GM18868 (cell line): Measurements from ENCODE around the gene PACSIN3.
"Not testable (repeated sequence)": the region's sequence is repeated elsewhere in the genome, so short reads cannot be mapped to it uniquely, and the experiment has no call there.

Source experiments
- ATAC-seq: cut with Tn5 transposase; IDR thresholded peaks from one replicate; pipeline ENCODE4 v1.9.1; 2021; ENCODE audit warnings: mild to moderate bottlenecking, moderate library complexity; ENCODE audit not compliant: unreplicated experiment

Gene PACSIN3

DNA sequence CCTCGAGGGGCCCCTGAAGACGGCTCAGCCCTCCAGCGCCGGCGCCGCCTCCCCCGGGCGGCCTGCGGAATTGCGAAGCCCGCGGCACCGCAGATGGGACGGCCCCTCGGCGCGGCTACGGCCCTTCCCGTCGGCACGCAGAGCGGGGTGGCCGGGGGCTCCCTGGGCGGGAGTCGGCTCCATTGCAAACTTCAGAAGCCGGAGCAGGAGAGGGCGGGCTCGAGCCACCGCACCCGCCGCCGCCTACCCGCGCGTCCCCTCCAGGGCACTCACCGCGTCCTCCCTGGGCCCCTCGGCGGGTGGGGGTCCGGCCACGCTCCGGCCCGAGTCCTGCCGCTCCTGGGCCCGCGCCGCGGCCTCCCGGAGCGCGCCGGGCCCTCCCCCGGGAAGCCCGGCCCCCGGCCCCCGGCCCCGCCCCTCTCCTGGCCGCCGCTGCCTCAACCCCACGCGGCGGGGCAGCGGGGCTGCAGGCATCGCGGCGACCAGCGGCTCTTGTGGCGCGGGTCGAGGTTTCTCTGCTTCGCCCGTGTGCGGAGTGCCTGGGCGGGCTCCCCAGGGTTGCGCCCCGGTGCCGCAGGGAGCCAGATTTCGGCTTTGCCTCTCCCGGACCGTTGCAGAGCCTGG is at the start of gene PACSIN3:
TSS of gene PACSIN3 (minus strand) at position 359 of the 624 bp plus-strand sequence. CDS start 3,707 bp downstream, outside the sequence.
- ATAC-seq = peak; percentile 59

DNA sequence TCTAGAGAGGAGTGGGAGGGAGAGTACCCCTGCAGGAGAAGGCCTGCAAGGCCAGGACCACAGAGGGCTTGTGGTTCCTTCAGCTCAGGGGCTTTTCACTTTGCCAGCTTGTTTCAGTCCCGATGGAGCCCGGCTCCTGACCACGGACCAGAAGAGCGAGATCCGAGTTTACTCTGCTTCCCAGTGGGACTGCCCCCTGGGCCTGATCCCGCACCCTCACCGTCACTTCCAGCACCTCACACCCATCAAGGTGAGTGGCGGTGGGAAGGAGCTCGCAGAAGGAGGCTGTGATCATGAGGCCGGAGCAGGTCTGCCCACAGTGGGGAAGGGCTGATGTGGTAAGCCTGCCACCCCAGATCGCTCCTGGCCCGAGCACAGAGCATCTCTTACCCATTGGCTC is 48.9 kb upstream of the PACSIN3 start:
- no peak for ATAC-seq

DNA sequence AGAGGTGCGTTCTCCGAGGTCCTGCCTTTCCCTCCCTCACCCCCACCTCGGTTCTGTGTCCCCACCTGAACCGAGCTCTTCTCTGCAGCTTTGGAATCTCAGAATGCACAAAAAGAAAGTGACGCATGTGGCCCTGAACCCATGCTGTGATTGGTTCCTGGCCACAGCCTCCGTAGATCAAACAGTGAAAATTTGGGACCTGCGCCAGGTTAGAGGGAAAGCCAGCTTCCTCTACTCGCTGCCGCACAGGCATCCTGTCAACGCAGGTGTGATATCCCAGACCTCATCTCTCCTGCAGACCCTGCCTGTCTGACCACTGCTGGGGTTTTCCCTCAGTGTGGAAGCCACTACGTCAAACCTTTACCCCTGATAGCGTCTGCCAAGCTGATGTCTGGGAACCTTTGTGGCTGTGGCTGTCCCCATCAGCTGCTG is 48.5 kb upstream of the PACSIN3 start:
- no peak for ATAC-seq

DNA sequence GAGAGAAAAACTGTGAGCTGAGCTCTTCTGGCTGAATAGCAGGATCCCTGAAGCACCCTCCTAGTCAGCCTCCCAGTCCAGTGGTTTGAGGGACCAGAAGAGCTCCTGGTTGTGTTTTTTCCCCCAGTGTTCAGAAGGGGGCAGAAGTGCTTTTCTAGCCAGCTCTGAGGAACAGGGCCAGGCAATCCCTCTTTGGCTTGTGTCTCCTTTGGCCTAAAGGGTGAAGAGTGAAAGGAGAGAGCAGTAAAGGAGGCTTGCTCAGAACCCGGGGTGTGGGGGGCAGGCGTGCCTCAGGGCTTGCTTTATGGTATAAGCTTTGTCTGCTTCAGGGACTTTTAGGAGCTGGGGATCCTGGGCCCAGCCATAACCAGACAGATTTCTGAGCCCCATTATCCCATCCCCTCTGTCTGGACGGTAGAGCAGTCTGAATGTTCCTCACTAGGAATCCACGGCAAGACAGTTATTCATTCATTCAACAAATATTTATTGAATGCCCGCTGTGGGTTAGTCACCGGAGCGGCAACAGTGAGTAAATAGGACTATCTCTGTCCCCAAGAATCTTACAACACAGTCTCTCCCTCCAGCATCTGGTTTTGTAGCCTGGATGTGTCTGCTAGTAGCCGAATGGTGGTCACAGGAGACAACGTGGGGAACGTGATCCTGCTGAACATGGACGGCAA is 47.9 kb upstream of the PACSIN3 start:
- ATAC-seq = no peak

DNA sequence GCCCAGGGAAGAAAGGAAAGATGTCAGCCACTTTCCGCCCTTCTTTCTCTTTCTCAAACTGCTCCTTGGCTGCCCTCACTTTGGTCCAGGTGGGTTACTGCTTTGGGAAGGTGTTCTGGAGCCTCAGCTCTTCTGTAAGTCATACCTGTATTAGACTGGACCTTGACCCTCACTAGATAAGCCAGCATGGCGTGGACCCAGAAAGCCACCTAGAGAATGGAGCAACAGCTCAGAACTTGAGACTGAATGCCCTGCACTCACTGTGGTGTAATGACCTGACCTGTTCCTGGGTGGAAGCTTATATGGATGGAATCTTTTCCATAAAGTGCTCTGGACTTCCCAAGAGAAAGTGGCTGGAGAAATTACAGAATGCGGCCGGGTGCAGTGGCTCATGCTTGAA is 46.8 kb upstream of the PACSIN3 start:
- ATAC-seq = no peak

DNA sequence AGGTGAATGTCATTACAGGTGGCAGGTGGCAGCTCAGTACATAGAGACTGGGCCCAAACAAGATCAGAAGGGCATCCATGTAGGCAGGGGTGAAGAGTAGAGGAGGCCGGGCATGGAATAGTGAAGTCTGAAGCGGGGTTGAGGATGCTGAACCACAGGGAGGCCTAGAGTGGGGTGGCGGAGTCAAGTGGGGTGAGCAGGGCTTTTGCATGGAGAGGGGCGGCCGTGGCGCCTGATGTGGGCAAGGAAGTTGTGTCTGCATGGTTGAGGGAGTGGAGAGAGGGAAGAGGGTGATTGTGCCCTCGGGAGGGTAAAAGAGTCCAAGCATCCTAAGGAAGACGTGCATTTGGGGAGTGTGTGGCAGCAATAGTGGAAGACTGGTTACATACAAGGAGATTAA is 42.9 kb upstream of the PACSIN3 start:
- no peak for ATAC-seq

DNA sequence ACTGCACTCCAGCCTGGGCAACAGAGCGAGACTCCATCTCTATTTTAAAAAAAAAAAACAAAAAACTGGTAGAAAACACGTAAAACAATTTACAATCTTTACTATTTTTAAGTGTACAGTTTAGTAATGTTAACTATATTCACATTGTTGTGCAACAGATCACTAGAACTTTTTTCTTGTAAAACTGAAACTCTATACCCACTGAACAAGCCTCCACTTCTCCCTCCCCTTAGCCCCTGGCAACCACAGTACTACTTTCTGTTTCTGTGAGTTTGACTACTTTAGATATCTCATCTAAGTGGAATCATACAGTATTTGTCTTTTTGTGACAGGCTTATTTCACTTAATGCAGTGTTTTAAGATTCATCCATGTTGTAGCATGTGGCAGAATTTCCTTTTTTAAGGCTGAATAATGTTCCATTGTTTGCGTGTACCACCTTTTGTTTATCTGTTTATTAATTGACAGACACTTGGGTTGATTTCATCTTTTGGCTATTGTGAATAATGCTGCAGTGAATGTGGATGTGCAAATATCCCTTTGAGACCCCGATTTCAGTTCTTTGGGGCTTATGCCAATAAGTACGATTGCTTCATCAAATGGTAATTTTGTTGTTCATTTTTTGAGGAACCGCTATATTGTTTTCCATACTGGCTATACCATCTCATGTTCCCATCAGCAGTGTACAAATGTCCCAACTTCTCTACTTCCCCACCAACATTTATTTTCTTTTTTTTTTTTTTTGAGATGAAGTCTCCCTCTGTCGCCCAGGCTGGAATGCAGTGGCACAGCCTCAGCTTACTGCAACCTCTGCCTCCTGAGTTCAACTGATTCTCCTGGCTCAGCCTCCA is 39.5 kb upstream of the PACSIN3 start:
- peak; percentile 97 for ATAC-seq

DNA sequence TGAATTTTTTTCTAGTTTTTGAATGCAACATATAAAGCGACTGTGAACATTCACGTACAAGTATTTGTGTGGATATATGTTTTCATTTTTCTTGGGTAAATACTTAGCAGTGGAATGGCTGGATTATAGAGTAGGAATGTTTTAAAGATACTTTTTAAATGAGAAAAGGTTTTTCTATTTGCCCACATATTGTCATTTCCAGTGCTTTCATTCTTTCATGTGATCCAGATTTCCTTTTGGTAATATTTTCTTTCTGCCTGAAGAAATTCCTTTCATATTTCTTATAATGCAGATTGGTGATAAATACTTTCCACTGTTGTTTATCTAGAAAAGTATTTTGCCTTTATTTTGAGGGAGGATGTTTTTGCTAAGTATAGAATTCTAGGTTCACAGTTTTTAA is 36.5 kb upstream of the PACSIN3 start:
- ATAC-seq = no peak

DNA sequence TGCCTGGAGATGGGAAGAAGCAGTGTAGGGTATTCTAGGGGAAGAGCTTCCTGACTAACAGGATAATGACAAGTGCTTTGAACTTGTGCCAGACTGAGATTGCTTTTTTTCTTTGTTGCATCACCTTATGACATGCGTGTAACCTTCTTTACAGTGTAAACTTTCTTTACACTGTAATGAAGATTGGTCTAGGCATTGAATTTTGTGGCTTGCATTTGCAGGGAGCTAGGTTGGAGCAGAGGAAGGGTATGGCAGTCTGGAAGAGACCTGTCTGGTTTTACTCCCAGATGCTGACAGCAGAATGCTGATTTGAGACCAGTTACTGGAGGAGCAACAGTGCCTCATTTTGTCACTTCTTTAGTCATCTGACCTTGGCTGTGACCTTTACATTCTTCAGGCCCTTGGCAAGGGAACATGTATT is 34.2 kb upstream of the PACSIN3 start:
- ATAC-seq = no peak

DNA sequence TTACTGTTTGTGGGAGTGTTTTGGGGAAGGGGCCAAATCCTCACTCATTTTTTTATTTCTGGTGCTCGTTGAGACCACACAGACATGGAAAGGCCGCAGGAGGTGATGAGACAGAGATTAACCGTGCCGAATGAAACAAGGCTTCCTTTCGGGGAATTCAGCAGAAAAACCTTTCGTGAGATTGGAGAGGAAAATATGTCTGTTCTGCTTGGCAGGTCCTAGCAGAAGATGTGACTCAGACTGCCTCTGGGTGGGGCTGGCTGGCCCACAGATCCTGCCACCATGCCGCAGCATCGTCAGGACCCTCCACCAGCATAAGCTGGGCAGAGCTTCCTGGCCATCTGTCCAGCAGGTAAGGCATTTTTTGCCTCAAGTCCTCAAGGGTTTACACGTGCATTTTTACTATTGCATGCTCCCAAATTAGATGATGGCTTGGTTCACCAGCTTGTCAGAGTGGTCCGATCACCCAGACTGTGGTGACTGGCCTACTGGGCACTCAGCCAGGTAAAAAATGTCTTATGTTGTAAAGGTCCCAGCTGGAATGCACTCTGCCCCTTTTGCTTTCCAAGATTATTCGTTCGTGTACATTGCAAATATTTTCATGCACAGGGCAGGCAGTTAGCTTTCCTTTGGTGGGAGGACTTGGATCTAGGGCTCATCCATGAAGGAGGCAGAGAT is 30.0 kb upstream of the PACSIN3 start:
- ATAC-seq = peak; percentile 40

DNA sequence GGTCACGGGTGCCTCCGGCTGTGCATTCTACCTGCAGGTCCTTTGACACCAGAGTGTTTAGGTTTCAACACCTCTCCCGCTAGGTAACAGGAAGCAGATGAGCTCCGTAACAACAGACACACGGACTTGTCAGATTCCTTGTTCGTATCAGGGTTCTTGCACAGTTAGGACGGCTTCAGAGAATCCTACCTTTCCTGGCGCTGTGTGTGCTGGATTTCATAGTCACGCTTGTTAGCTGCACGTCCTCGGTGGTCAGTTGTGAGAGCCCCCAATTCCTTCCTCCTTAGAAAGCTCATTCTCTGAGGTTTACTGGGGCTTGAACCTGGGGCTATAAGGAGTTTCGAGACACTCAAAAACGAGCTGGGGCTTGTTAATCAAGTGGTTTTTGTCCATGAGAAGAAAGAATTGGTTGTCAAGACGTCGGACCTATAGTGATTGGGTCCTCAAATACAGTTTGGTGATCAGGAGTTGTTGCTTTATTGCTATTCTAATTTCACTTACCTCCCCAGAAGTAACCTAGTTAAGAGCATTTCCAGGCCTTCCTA is 29.2 kb upstream of the PACSIN3 start:
- no peak for ATAC-seq

DNA sequence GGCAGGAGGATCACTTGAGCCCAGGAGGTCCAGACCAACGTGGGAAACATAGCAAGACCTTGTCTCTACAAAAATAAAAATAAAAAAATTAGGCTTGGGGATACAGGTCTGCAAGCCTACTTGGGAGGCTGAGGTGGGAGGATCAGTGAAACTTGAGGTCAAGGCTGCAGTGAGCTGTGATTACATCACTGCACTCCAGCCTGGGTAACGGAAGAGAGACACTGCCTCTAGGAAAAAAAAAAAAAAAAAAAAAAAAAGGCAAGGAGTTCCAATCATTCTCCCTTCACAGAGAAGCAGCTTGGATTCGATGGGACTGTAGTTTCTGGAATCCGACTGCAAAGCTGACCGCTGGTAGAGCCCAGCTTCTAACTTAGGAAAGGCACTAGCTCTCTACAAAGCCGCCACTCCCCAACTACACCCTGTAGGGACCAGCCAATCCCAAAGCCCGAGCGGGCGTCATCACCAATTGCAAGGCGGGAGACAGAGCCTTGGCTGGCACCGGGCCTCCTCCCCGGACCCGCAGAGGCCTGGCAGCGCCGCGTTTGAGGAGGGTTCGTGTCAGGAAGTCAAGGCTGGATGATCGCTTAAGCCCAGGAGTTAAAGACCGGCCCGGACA is 27.8 kb upstream of the PACSIN3 start:
- peak; percentile 69 for ATAC-seq

DNA sequence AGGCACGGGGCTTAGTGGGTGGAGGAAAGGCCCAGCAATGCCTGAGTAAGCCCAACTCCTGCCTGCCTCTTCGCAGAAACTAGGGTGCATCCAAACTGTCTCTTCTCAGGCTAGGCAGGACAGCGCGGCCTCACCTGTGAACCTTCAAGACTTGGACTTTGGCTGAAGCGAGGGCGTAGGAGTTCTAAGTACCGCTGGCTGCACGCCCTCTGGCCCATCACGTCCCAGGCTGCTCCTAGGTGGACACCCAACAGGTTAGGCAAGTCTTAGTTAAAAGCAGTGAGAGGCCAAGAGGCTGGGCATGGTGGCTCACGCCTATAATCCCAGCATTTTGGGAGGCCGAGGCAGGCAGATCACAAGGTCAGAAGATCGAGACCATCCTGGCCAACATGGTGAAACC is 26.7 kb upstream of the PACSIN3 start:
- no peak for ATAC-seq

DNA sequence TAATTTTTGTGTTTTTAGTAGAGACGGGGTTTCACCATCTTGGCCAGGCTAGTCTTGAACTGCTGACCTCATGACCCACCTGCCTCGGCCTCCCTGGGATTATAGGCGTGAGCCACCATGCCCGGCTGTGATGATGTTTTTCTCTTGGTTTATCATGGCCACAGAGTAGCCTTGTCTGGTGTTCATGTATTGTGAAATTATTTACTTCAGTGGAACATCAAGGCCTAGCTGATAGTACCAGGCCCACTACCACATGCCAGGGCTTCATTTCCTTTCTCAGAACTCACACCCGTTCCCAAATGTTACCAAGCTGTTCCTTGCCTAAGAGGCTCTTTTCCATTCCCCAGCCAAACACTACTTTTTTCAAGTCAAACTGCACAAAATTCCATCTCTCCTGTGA is 22.4 kb upstream of the PACSIN3 start:
- ATAC-seq = no peak

DNA sequence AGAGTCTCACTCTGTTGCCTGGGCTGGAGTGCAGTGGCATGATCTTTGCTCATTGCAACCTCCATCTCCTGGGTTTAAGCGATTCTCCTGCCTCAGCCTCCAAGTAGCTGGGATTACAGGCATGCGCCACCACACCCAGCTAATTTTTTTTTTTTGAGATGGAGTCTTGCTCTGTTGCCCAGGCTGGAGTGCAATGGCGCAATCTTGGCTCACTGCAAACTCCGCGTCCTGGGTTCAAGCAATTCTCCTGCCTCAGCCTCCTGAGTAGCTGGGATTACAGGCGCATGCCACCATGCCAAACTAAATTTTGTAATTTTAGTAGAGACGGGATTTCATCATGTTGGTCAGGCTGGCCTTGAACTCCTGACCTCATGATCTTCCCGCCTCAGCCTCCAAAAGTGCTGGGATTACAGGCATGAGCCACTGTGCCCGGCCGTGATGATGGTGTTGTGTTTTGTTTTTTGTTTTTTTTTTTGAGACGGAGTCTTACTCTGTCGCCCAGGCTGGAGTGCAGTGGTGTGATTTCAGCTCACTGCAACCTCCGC is 21.8 kb upstream of the PACSIN3 start:
- not testable (repeated sequence) for ATAC-seq

DNA sequence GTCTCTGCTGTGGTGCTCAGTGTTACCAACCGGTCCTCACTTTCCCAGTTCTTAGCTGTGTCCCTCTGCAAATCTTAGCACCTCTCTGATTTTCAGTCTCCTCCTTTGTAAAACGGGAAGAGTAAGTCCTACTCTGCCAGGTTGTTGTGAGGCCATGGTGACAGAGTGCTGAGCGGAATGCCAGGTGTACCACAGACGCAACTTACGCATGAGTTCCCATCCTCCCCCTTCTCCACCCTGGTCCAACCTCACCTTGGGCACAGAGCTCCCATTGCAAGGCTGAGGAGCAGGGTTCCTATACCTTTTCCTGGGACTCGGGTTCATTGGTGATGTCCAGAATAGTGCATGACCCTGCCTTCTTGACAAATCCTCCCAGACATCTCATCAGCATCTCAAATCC is 21.2 kb upstream of the PACSIN3 start:
- no peak for ATAC-seq

DNA sequence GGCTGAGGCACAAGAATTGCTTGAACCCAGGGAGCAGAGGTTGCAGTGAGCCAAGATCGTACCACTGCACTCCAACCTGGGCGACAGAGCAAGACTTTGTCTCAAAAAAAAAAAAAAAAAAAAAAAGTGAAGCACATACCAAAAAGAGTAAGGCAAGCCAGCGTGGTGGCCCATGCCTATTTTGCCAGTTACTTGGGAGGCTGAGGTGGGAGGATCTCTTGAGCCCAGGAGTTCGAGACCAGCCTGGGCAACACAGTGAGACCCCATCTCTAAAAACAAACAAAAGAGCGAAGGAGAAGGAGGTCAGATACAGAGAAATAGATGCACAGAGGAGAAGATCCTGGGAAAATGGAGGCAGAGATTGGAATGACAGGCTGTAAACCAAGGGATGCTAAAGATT is 20.3 kb upstream of the PACSIN3 start:
- not testable (repeated sequence) for ATAC-seq

DNA sequence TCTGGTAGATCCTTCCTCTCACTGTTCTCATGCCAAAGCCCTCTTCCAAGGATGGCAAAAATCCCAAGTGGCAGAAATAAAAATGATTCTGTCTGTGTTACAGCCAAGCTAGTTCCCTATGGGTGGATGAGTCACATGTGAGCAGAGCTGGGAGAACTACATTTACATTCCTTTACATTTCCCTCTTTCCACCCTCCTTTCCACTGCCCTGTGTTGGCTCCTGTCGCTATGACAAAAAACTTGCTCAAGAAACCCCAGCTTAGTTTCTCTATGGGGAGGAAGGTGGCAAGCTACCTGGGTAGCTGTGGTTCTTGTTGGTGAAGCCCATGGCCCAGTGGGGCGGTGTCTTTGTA is 18.4 kb upstream of the PACSIN3 start:
- no peak for ATAC-seq

DNA sequence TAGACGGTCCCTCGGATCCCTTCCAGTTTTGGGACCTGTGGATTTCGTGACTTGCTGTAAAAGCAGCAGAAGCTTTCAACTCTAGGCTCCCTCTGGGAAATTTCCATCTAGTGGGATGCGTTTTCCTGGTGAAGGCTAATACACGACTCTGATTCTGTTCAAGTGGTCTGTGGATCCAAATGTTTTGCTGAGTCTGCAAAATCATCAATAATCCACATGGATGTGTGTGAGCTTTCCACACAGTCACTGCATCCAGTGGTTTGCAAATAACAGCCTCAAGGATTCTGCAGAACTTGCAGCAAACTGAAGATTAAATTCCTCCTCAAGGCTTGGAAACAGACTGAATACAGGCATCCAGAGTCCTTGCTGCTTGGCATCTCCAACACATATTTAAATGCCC is 16.3 kb upstream of the PACSIN3 start:
- ATAC-seq = no peak

DNA sequence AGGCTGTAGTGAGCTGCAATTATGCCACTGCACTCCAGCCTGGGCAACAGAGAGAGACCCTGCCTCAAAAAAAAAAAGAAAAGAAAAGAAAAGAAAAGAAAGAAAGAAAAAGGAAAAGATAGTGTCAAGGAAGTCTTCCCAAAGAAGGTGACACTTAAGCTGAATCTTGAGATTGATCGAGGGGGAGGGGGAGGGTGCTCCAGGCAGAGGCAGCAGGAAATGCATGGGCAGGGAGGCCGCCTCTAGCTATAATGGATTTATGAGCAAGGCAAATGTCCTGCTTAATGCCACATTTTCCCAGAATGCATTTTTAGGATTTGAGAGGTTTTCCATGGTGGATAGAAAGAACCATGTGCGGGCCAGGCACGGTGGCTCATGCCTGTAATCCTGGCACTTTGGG is 14.8 kb upstream of the PACSIN3 start:
- no peak for ATAC-seq
